Activated CD8-positive, alpha-beta T cell treated with anti-CD3 and anti-CD28 coated beads for 36 hours (primary cell): ENCODE measurements around the gene BOC. TPM values are rescaled to one million over a fixed set of nuclear protein-coding genes. Genes with fewer than 3 reads are reported as not detected.

Experiments
- ATAC-seq: fragments of 200-7000 bp; cut with Tn5 transposase; one replicate; pipeline ENCODE4 v1.10.0; 2021; ENCODE audit warnings: mild to moderate bottlenecking, moderate library complexity
- CTCF ChIA-PET: fragments of 350-600 bp; sonication (Branson Sonifier 250); formaldehyde crosslinking; loops from one replicate; lab custom pipeline; 2021; ENCODE audit warnings: antibody characterized with exemption; lab: Charles Lee
- POLR2A ChIA-PET: fragments of 350-600 bp; sonication (Branson Sonifier 250); formaldehyde crosslinking; loops from one replicate; lab custom pipeline; 2021; ENCODE audit warnings: antibody characterized with exemption; lab: Charles Lee
- DNase-seq: peaks from one replicate; pipeline ENCODE4 v3.0.0-alpha.2; 2020
- H3K27ac Mint-ChIP-seq: one replicate; pipeline ENCODE4 v1.8.0; 2021; ENCODE audit warnings: mild to moderate bottlenecking, mixed read lengths
- H3K27me3 Mint-ChIP-seq: one replicate; pipeline ENCODE4 v1.8.0; 2021; ENCODE audit warnings: mixed read lengths
- H3K36me3 Mint-ChIP-seq: one replicate; pipeline ENCODE4 v1.8.0; 2021; ENCODE audit warnings: low read depth, mixed read lengths
- H3K4me1 Mint-ChIP-seq: one replicate; pipeline ENCODE4 v1.8.0; 2021; ENCODE audit warnings: low read depth, mixed read lengths
- H3K4me3 Mint-ChIP-seq: one replicate; pipeline ENCODE4 v1.8.0; 2021; ENCODE audit warnings: mild to moderate bottlenecking, moderate library complexity, mixed read lengths
- H3K9me3 Mint-ChIP-seq: one replicate; pipeline ENCODE4 v1.8.0; 2021; ENCODE audit warnings: mixed read lengths
- CTCF ChIP-seq: fragments of 200-600 bp; IDR thresholded peaks from one replicate; pipeline ENCODE4 v1.8.0; 2022; ENCODE audit warnings: antibody characterized with exemption, mild to moderate bottlenecking
- intact Hi-C: fragments of 100-400 bp; cut with micrococcal nuclease; formaldehyde crosslinking; loops from one replicate; pipeline ENCODE4 v1.10.0; 2022
- total RNA-seq, 2 experiments: library from RNA; stranded (reverse); gene quantifications; one replicate each; pipeline ENCODE4 v1.2.3, GENCODE V29; 2021

The BOC gene
- total RNA-seq, 2 experiments from 2014 or later = 0.20 to 0.49 TPM

- ATAC-seq = no peak
- intact Hi-C loops = no loop called here
- Mint-ChIP-seq H3K36me3 (no peaks in the 10 kb centered on the region), H3K4me1 (peaks cover 8% of the 10 kb centered on the region), H3K9me3 (no peaks in the 10 kb centered on the region), H3K27ac (no peak overlapping the region), H3K27me3 (peaks cover 7% of the 10 kb centered on the region), H3K4me3 (no peak overlapping the region)
- TF ChIP-seq CTCF = no peak
- no peak for DNase-seq
- ChIA-PET POLR2A (no interaction called here), CTCF (interaction anchor here (1.2 to 1.8 kb wide), 2 partner anchors 18 to 48 kb away, joined by 3 to 7 read pairs; no protein-coding TSS in a partner anchor)
These were observed 29.5 kb downstream of the BOC start for GRCh38 chr3:113240841-113241240.

GRCh38 chr3:113241292-113242095 lies 30.1 kb downstream of the BOC start:
- DNase-seq = no peak
- Mint-ChIP-seq H3K27ac (no peak overlapping the region), H3K4me3 (no peak overlapping the region), H3K27me3 (peaks cover 8% of the 10 kb centered on the region), H3K4me1 (peaks cover 8% of the 10 kb centered on the region), H3K36me3 (no peaks in the 10 kb centered on the region), H3K9me3 (no peaks in the 10 kb centered on the region)
- CTCF ChIA-PET = no interaction called here
- POLR2A ChIA-PET = no interaction called here
- intact Hi-C loops = no loop called here
- no peak for TF ChIP-seq CTCF
- ATAC-seq = no peak

GRCh38 chr3:113242096-113242581 lies 30.8 kb downstream of the BOC start:
- ChIA-PET POLR2A (no interaction called here), CTCF (no interaction called here)
- Mint-ChIP-seq H3K9me3 (no peaks in the 10 kb centered on the region), H3K4me1 (peaks cover 8% of the 10 kb centered on the region), H3K36me3 (no peaks in the 10 kb centered on the region), H3K27ac (no peak overlapping the region), H3K27me3 (peaks cover 9% of the 10 kb centered on the region), H3K4me3 (no peak overlapping the region)
- DNase-seq = no peak
- no peak for TF ChIP-seq CTCF
- no peak for ATAC-seq
- intact Hi-C loops = no loop called here

GRCh38 chr3:113243071-113243470 lies 31.7 kb downstream of the BOC start:
- H3K27ac Mint-ChIP-seq = no peak overlapping the region
- no peak overlapping the region for H3K4me3 Mint-ChIP-seq
- no peak for TF ChIP-seq CTCF
- no peak for DNase-seq
- no peak for ATAC-seq
- CTCF ChIA-PET = no interaction called here
- no peaks in the 10 kb centered on the region for H3K36me3 Mint-ChIP-seq
- H3K4me1 Mint-ChIP-seq = peaks cover 8% of the 10 kb centered on the region
- POLR2A ChIA-PET = interaction anchor here (0.9 kb wide), 1 partner anchor 49 kb away, joined by 3 read pairs; no protein-coding TSS in a partner anchor
- H3K27me3 Mint-ChIP-seq = peaks cover 7% of the 10 kb centered on the region
- H3K9me3 Mint-ChIP-seq = no peaks in the 10 kb centered on the region
- intact Hi-C loops = no loop called here

- peaks cover 7% of the 10 kb centered on the region for H3K27me3 Mint-ChIP-seq
- no peaks in the 10 kb centered on the region for H3K9me3 Mint-ChIP-seq
- ATAC-seq = no peak
- no peak overlapping the region for H3K27ac Mint-ChIP-seq
- no peak for TF ChIP-seq CTCF
- peaks cover 8% of the 10 kb centered on the region for H3K4me1 Mint-ChIP-seq
- H3K36me3 Mint-ChIP-seq = no peaks in the 10 kb centered on the region
- intact Hi-C loops = no loop called here
- CTCF ChIA-PET = no interaction called here
- no peak for DNase-seq
- POLR2A ChIA-PET = no interaction called here
- no peak overlapping the region for H3K4me3 Mint-ChIP-seq
These were observed 32.5 kb downstream of the BOC start for GRCh38 chr3:113243846-113244245.
